ENCODE results near the gene MAGEB1.

The MAGEB1 gene

GRCh38 chrX:30278365-30278764, 31.4 kb downstream of the MAGEB1 start:
- H3K27me3 ChIP-seq (ENCODE audit: insufficient read depth, low read length): no peaks in the 10 kb centered on the region
- H4K91ac ChIP-seq (ENCODE audit: low read depth, low read length): no peak overlapping the region
- no CpG with 5 or more reads among the region's 1 CpG for WGBS (ENCODE audit: extremely low coverage, insufficient coverage, insufficient read length)
- H3K4me2 ChIP-seq (ENCODE audit: low read length): no peak overlapping the region
- no peaks in the 10 kb centered on the region for H3K9me3 ChIP-seq (ENCODE audit: insufficient read depth, low read depth, low read length)
- no peak overlapping the region for H3K9ac ChIP-seq (ENCODE audit: low read length)
- no peak overlapping the region for H3K4me3 ChIP-seq (ENCODE audit: low read depth, low read length)
- H2AK5ac ChIP-seq (ENCODE audit: low read length): no peak overlapping the region
- no peak overlapping the region for H2AFZ ChIP-seq (ENCODE audit: insufficient read depth, low read length, poor library complexity)
- no peak overlapping the region for H3K18ac ChIP-seq (ENCODE audit: low read length)
- H4K8ac ChIP-seq (ENCODE audit: low read depth, low read length): no peak overlapping the region
- no peak overlapping the region for H3K14ac ChIP-seq (ENCODE audit: low read length)
- H4K12ac ChIP-seq (ENCODE audit: low read depth, low read length): no peak overlapping the region
- DNase-seq: no peak
- H3K4ac ChIP-seq (ENCODE audit: low read depth, low read length): no peak overlapping the region
- H2BK5ac ChIP-seq (ENCODE audit: low read depth, low read length, poor library complexity): no peak overlapping the region
- H3K23ac ChIP-seq (ENCODE audit: low read length): no peak overlapping the region
- H3K79me1 ChIP-seq (ENCODE audit: low read length): no peaks in the 10 kb centered on the region
- no peaks in the 10 kb centered on the region for H3K36me3 ChIP-seq (ENCODE audit: control insufficient read depth in 1 of 2, insufficient read depth in 2 of 2, low read length in 2 of 2)
- no peaks in the 10 kb centered on the region for H3K4me1 ChIP-seq (ENCODE audit: control insufficient read depth in 1 of 2, insufficient read depth in 2 of 2, low read length in 2 of 2)
- H2BK12ac ChIP-seq (ENCODE audit: low read length): no peak overlapping the region
- no peak overlapping the region for H2BK120ac ChIP-seq (ENCODE audit: insufficient read depth, low read length, poor library complexity)
- H3K27ac ChIP-seq (ENCODE audit: low read depth, low read length): no peak overlapping the region
- H3K79me2 ChIP-seq (ENCODE audit: control insufficient read depth, insufficient read depth, low read length, poor library complexity): no peaks in the 10 kb centered on the region

- H3K4me3 ChIP-seq (ENCODE audit: low read depth, low read length): no peak overlapping the region
- H2AFZ ChIP-seq (ENCODE audit: insufficient read depth, low read length, poor library complexity): no peak overlapping the region
- H3K79me1 ChIP-seq (ENCODE audit: low read length): no peaks in the 10 kb centered on the region
- H3K14ac ChIP-seq (ENCODE audit: low read length): no peak overlapping the region
- WGBS (ENCODE audit: extremely low coverage, insufficient coverage, insufficient read length): no CpG with 5 or more reads among the region's 1 CpG
- H3K27ac ChIP-seq (ENCODE audit: low read depth, low read length): no peak overlapping the region
- H2BK12ac ChIP-seq (ENCODE audit: low read length): no peak overlapping the region
- no peaks in the 10 kb centered on the region for H3K79me2 ChIP-seq (ENCODE audit: control insufficient read depth, insufficient read depth, low read length, poor library complexity)
- no peak for DNase-seq
- H3K36me3 ChIP-seq (ENCODE audit: control insufficient read depth in 1 of 2, insufficient read depth in 2 of 2, low read length in 2 of 2): no peaks in the 10 kb centered on the region
- no peak overlapping the region for H3K9ac ChIP-seq (ENCODE audit: low read length)
- H3K9me3 ChIP-seq (ENCODE audit: insufficient read depth, low read depth, low read length): no peaks in the 10 kb centered on the region
- H4K91ac ChIP-seq (ENCODE audit: low read depth, low read length): no peak overlapping the region
- H3K18ac ChIP-seq (ENCODE audit: low read length): no peak overlapping the region
- no peak overlapping the region for H3K23ac ChIP-seq (ENCODE audit: low read length)
- no peaks in the 10 kb centered on the region for H3K27me3 ChIP-seq (ENCODE audit: insufficient read depth, low read length)
- no peak overlapping the region for H3K4me2 ChIP-seq (ENCODE audit: low read length)
- H3K4me1 ChIP-seq (ENCODE audit: control insufficient read depth in 1 of 2, insufficient read depth in 2 of 2, low read length in 2 of 2): no peaks in the 10 kb centered on the region
- H2BK5ac ChIP-seq (ENCODE audit: low read depth, low read length, poor library complexity): no peak overlapping the region
- H4K12ac ChIP-seq (ENCODE audit: low read depth, low read length): no peak overlapping the region
- no peak overlapping the region for H2AK5ac ChIP-seq (ENCODE audit: low read length)
- no peak overlapping the region for H2BK120ac ChIP-seq (ENCODE audit: insufficient read depth, low read length, poor library complexity)
- H3K4ac ChIP-seq (ENCODE audit: low read depth, low read length): no peak overlapping the region
- no peak overlapping the region for H4K8ac ChIP-seq (ENCODE audit: low read depth, low read length)
Observed at GRCh38 chrX:30280428-30280827, 33.5 kb downstream of the MAGEB1 start.

GRCh38 chrX:30282527-30282926, 35.6 kb downstream of the MAGEB1 start:
- H3K79me2 ChIP-seq (ENCODE audit: control insufficient read depth, insufficient read depth, low read length, poor library complexity): no peaks in the 10 kb centered on the region
- H4K8ac ChIP-seq (ENCODE audit: low read depth, low read length): no peak overlapping the region
- DNase-seq: no peak

GRCh38 chrX:30283456-30284200, 36.7 kb downstream of the MAGEB1 start:
- Histone ChIP-seq H3K4me3 (ENCODE audit: low read depth, low read length) (no peak overlapping the region), H2BK5ac (ENCODE audit: low read depth, low read length, poor library complexity) (peak overlapping the region; percentile 63), H3K9me3 (ENCODE audit: insufficient read depth, low read depth, low read length) (no peaks in the 10 kb centered on the region), H2AK5ac (ENCODE audit: low read length) (no peak overlapping the region), H3K9ac (ENCODE audit: low read length) (no peak overlapping the region), H2BK12ac (ENCODE audit: low read length) (no peak overlapping the region), H3K27me3 (ENCODE audit: insufficient read depth, low read length) (no peaks in the 10 kb centered on the region), H3K79me2 (ENCODE audit: control insufficient read depth, insufficient read depth, low read length, poor library complexity) (no peaks in the 10 kb centered on the region), H2AFZ (ENCODE audit: insufficient read depth, low read length, poor library complexity) (no peak overlapping the region), H3K14ac (ENCODE audit: low read length) (no peak overlapping the region), H3K4ac (ENCODE audit: low read depth, low read length) (no peak overlapping the region), H4K12ac (ENCODE audit: low read depth, low read length) (peak overlapping the region; percentile 62), H2BK120ac (ENCODE audit: insufficient read depth, low read length, poor library complexity) (peak overlapping the region; percentile 13), H3K23ac (ENCODE audit: low read length) (no peak overlapping the region), H3K36me3 (ENCODE audit: control insufficient read depth in 1 of 2, insufficient read depth in 2 of 2, low read length in 2 of 2) (no peaks in the 10 kb centered on the region), H3K79me1 (ENCODE audit: low read length) (no peaks in the 10 kb centered on the region), H3K18ac (ENCODE audit: low read length) (no peak overlapping the region), H4K8ac (ENCODE audit: low read depth, low read length) (no peak overlapping the region), H3K4me2 (ENCODE audit: low read length) (no peak overlapping the region), H3K27ac (ENCODE audit: low read depth, low read length) (peak overlapping the region; percentile 56), H4K91ac (ENCODE audit: low read depth, low read length) (peak overlapping the region; percentile 47), H3K4me1 (ENCODE audit: control insufficient read depth in 1 of 2, insufficient read depth in 2 of 2, low read length in 2 of 2) (no peaks in the 10 kb centered on the region)
- WGBS (ENCODE audit: extremely low coverage, insufficient coverage, insufficient read length): no CpG with 5 or more reads among the region's 3 CpGs
- peak; percentile 0 to 72 for DNase-seq

More at GRCh38 chrX:30282527-30282926, 35.6 kb downstream of the MAGEB1 start:
- H3K79me1 ChIP-seq (ENCODE audit: low read length): no peaks in the 10 kb centered on the region
- H2BK12ac ChIP-seq (ENCODE audit: low read length): no peak overlapping the region
- no peak overlapping the region for H2AFZ ChIP-seq (ENCODE audit: insufficient read depth, low read length, poor library complexity)
- H3K27me3 ChIP-seq (ENCODE audit: insufficient read depth, low read length): no peaks in the 10 kb centered on the region
- H3K4me3 ChIP-seq (ENCODE audit: low read depth, low read length): no peak overlapping the region
- H3K36me3 ChIP-seq (ENCODE audit: control insufficient read depth in 1 of 2, insufficient read depth in 2 of 2, low read length in 2 of 2): no peaks in the 10 kb centered on the region
- H3K4ac ChIP-seq (ENCODE audit: low read depth, low read length): no peak overlapping the region
- no peak overlapping the region for H3K9ac ChIP-seq (ENCODE audit: low read length)
- no peak overlapping the region for H2AK5ac ChIP-seq (ENCODE audit: low read length)
- H3K4me1 ChIP-seq (ENCODE audit: control insufficient read depth in 1 of 2, insufficient read depth in 2 of 2, low read length in 2 of 2): no peaks in the 10 kb centered on the region
- no peak overlapping the region for H2BK120ac ChIP-seq (ENCODE audit: insufficient read depth, low read length, poor library complexity)
- no peak overlapping the region for H3K18ac ChIP-seq (ENCODE audit: low read length)
- H3K9me3 ChIP-seq (ENCODE audit: insufficient read depth, low read depth, low read length): no peaks in the 10 kb centered on the region
- no peak overlapping the region for H3K23ac ChIP-seq (ENCODE audit: low read length)
- no peak overlapping the region for H4K12ac ChIP-seq (ENCODE audit: low read depth, low read length)
- H2BK5ac ChIP-seq (ENCODE audit: low read depth, low read length, poor library complexity): no peak overlapping the region
- H3K4me2 ChIP-seq (ENCODE audit: low read length): no peak overlapping the region
- H3K27ac ChIP-seq (ENCODE audit: low read depth, low read length): no peak overlapping the region
- H4K91ac ChIP-seq (ENCODE audit: low read depth, low read length): no peak overlapping the region
- no peak overlapping the region for H3K14ac ChIP-seq (ENCODE audit: low read length)

All from trophoblast cell (in vitro differentiated cells and primary cell).